Measurements from ENCODE around the gene CACHD1. TPM values are rescaled to one million over a fixed set of nuclear protein-coding genes. Genes with fewer than 3 reads are reported as not detected.

The CACHD1 gene
- polyA plus RNA-seq, 1 of the 3 experiments (the other 2 are of a cell fraction): 2.2 TPM

DNA sequence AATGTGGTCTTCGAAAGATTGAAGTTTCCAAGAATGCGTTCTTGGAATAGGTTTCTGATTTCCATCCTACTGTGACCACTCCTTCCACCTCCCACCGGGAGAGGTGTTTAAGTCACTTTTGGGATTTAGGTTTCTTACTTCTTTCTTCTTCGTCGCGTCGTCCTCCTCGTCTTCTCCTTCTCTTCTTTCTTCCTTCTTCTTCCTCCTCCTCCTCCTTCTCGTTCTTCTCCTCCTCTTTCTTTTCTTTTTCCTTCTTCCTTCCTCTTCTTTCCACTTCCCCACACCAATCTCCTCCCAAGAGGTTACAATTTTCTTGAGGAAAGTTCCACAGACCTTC, 2.1 kb downstream of the CACHD1 start:
- Histone ChIP-seq H3K27ac (ENCODE audit: low read depth in 2 of 2, low read length in 1 of 2) (no peak overlapping the region), H3K36me3 (replicated peaks in 1 of 2; ENCODE audit: control insufficient read depth in 1 of 2, insufficient read depth in 2 of 2, low read length in 1 of 2) (no peaks in the 10 kb centered on the region), H3K9me2 (no peaks in the 10 kb centered on the region), H3K9ac (no peak overlapping the region), H3K9me3 (no peaks in the 10 kb centered on the region), H3K4me2 (peak overlapping the region; percentile 85), H4K20me1 (ENCODE audit: insufficient read depth) (no peaks in the 10 kb centered on the region), H3F3A (replicated peaks; ENCODE audit: insufficient read depth) (peaks cover 8% of the 10 kb centered on the region), H3K4me1 (ENCODE audit: control insufficient read depth in 1 of 2, insufficient read depth in 2 of 2, low read depth in 1 of 2, low read length in 1 of 2) (peaks cover 19 to 25% of the 10 kb centered on the region in 2 experiments), H2AFZ (ENCODE audit: low read depth) (no peak overlapping the region), H3K79me2 (ENCODE audit: insufficient read depth) (peaks cover 18% of the 10 kb centered on the region; the same call in 1 of the 2 replicates), H3K4me3 (ENCODE audit: low read depth in 2 of 2, low read length in 1 of 2) (peak overlapping the region; percentile 79 to 83), H3K27me3 (ENCODE audit: insufficient read depth) (no peaks in the 10 kb centered on the region)
- TF ChIP-seq CHD2 (IDR thresholded peaks at IDR 0.05; ENCODE audit: low read length, partially characterized antibody) (no peak), TEAD4 (IDR thresholded peaks at IDR 0.05; ENCODE audit: borderline replicate concordance, insufficient read depth) (no peak), SIN3A (IDR thresholded peaks at IDR 0.05; ENCODE audit: borderline replicate concordance, low read depth, low read length) (no peak), GABPA (IDR thresholded peaks at IDR 0.05; ENCODE audit: low read depth) (no peak), TCF12 (IDR thresholded peaks at IDR 0.05) (no peak), RFX5 (IDR thresholded peaks at IDR 0.05; ENCODE audit: low read length) (no peak), FOXM1 (IDR thresholded peaks at IDR 0.05; ENCODE audit: low read depth) (no peak), NRF1 (IDR thresholded peaks at IDR 0.05; ENCODE audit: low read depth, low read length) (no peak), ELF1 (IDR thresholded peaks at IDR 0.05) (no peak), MEF2A (IDR thresholded peaks at IDR 0.05; ENCODE audit: borderline replicate concordance, low read depth) (no peak), RAD21 (IDR thresholded peaks at IDR 0.05; ENCODE audit: low read length) (no peak), EZH2phosphoT487 (IDR thresholded peaks at IDR 0.05; ENCODE audit: borderline replicate concordance, low read depth) (no peak), FOXJ3 (CRISPR knock-in tag; IDR thresholded peaks at IDR 0.05) (no peak)
- TF ChIP-seq, protein P1, sequence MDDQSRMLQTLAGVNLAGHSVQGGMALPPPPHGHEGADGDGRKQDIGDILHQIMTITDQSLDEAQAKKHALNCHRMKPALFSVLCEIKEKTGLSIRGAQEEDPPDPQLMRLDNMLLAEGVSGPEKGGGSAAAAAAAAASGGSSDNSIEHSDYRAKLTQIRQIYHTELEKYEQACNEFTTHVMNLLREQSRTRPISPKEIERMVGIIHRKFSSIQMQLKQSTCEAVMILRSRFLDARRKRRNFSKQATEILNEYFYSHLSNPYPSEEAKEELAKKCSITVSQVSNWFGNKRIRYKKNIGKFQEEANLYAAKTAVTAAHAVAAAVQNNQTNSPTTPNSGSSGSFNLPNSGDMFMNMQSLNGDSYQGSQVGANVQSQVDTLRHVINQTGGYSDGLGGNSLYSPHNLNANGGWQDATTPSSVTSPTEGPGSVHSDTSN (IDR thresholded peaks at IDR 0.05): no peak
- TF ChIP-seq, protein P2, sequence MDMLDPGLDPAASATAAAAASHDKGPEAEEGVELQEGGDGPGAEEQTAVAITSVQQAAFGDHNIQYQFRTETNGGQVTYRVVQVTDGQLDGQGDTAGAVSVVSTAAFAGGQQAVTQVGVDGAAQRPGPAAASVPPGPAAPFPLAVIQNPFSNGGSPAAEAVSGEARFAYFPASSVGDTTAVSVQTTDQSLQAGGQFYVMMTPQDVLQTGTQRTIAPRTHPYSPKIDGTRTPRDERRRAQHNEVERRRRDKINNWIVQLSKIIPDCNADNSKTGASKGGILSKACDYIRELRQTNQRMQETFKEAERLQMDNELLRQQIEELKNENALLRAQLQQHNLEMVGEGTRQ (IDR thresholded peaks at IDR 0.05; ENCODE audit: borderline replicate concordance, low read depth, low read length): no peak
- CTCF ChIA-PET: interaction anchor here (2.0 kb wide), 1 partner anchor 204 kb away, joined by 11 read pairs; no protein-coding TSS in a partner anchor
- POLR2A ChIA-PET: no interaction called here
- no peak for DNase-seq
- WGBS (ENCODE audit: low lambda C conversion rate): 84% methylated on average over 9 of the region's 9 CpGs

DNA sequence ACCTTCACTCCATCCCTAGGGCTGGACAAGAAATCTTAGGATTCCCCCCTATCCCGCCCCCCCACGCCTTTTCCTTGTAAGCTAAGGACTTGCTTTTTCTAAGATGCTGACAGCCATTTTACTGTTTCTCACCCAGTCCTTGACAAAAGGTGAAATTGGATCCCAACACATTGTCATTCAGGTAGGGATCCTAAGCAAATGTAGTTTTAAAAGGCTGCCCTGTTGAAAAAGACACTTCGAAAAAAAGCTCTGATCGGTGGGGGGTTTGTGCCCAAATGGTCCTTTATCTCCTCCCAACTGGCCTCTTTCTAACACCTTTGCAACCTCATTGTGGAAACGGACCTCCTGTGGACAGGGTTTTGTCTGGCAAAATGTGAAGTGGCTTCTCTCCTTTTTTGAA, 2.9 kb downstream of the CACHD1 start:
- Histone ChIP-seq H3K4me3 (ENCODE audit: low read depth in 2 of 2, low read length in 1 of 2) (no peak overlapping the region; a peak in 1 of 4 replicates), H3K36me3 (replicated peaks in 1 of 2; ENCODE audit: control insufficient read depth in 1 of 2, insufficient read depth in 2 of 2, low read length in 1 of 2) (no peaks in the 10 kb centered on the region), H3K79me2 (ENCODE audit: insufficient read depth) (peaks cover 18% of the 10 kb centered on the region), H3K9me3 (no peaks in the 10 kb centered on the region), H3K4me2 (peak overlapping the region; percentile 85; the same call in 1 of the 2 replicates), H3K27me3 (ENCODE audit: insufficient read depth) (no peaks in the 10 kb centered on the region), H3F3A (replicated peaks; ENCODE audit: insufficient read depth) (peaks cover 10% of the 10 kb centered on the region), H2AFZ (ENCODE audit: low read depth) (no peak overlapping the region), H3K27ac (ENCODE audit: low read depth in 2 of 2, low read length in 1 of 2) (no peak overlapping the region), H3K9me2 (no peaks in the 10 kb centered on the region), H3K4me1 (ENCODE audit: control insufficient read depth in 1 of 2, insufficient read depth in 2 of 2, low read depth in 1 of 2, low read length in 1 of 2) (peaks cover 22 to 25% of the 10 kb centered on the region in 2 experiments), H3K9ac (no peak overlapping the region), H4K20me1 (ENCODE audit: insufficient read depth) (no peaks in the 10 kb centered on the region)
- ChIA-PET CTCF (interaction anchor here (2.0 kb wide), 1 partner anchor 203 kb away, joined by 11 read pairs; no protein-coding TSS in a partner anchor), POLR2A (no interaction called here)
- WGBS (ENCODE audit: low lambda C conversion rate): 96% methylated on average over 5 of the region's 5 CpGs
- TF ChIP-seq FOXM1 (IDR thresholded peaks at IDR 0.05; ENCODE audit: low read depth): no peak
- TF ChIP-seq, protein P3, sequence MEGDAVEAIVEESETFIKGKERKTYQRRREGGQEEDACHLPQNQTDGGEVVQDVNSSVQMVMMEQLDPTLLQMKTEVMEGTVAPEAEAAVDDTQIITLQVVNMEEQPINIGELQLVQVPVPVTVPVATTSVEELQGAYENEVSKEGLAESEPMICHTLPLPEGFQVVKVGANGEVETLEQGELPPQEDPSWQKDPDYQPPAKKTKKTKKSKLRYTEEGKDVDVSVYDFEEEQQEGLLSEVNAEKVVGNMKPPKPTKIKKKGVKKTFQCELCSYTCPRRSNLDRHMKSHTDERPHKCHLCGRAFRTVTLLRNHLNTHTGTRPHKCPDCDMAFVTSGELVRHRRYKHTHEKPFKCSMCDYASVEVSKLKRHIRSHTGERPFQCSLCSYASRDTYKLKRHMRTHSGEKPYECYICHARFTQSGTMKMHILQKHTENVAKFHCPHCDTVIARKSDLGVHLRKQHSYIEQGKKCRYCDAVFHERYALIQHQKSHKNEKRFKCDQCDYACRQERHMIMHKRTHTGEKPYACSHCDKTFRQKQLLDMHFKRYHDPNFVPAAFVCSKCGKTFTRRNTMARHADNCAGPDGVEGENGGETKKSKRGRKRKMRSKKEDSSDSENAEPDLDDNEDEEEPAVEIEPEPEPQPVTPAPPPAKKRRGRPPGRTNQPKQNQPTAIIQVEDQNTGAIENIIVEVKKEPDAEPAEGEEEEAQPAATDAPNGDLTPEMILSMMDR (IDR thresholded peaks at IDR 0.05): no peak
- no peak for TF ChIP-seq RAD21 (IDR thresholded peaks at IDR 0.05; ENCODE audit: low read length)
- TF ChIP-seq, protein P1 (IDR thresholded peaks at IDR 0.05): no peak
- TF ChIP-seq GATA2 (CRISPR knock-in tag; IDR thresholded peaks at IDR 0.05): no peak
- no peak for TF ChIP-seq JUND (IDR thresholded peaks at IDR 0.05)
- no peak for TF ChIP-seq POLR2AphosphoS5 (IDR thresholded peaks at IDR 0.05; ENCODE audit: low read depth, low read length)
- DNase-seq: no peak
